ENCODE measurements around the gene DLG2. TPM values are rescaled to one million over a fixed set of nuclear protein-coding genes. Genes with fewer than 3 reads are reported as not detected.

Gene DLG2
- total RNA-seq, 1 experiment from 2014 or later: 17.5 TPM

- Mint-ChIP-seq H3K36me3 (peaks cover 4% of the 10 kb centered on the region; the same call in 1 of the 2 replicates), H3K9me3 (peaks cover 7% of the 10 kb centered on the region), H3K27me3 (ENCODE audit: low read depth) (peaks cover 7% of the 10 kb centered on the region; the same call in 1 of the 2 replicates), H3K4me1 (no peaks in the 10 kb centered on the region), H3K27ac (no peak overlapping the region), H3K4me3 (no peak overlapping the region)
- DNase-seq (ENCODE audit: low spot score) (no peak), ATAC-seq (no peak)
- TF ChIP-seq NR3C1 (CRISPR knock-in tag; conservative IDR thresholded peaks at IDR 0.05; ENCODE audit: low read depth) (no peak), OVOL2 (CRISPR knock-in tag; IDR thresholded peaks at IDR 0.05; ENCODE audit: borderline replicate concordance) (no peak), ETV6 (CRISPR knock-in tag; IDR thresholded peaks at IDR 0.05) (no peak), CBFB (CRISPR knock-in tag; IDR thresholded peaks at IDR 0.05; ENCODE audit: low read depth) (no peak), NFE2L1 (CRISPR knock-in tag; IDR thresholded peaks at IDR 0.05) (no peak), USF1 (CRISPR knock-in tag; IDR thresholded peaks at IDR 0.05) (no peak), FOXK1 (CRISPR knock-in tag; IDR thresholded peaks at IDR 0.05) (no peak), FOXJ3 (CRISPR knock-in tag; IDR thresholded peaks at IDR 0.05; ENCODE audit: borderline replicate concordance) (no peak), ZNF396 (CRISPR knock-in tag; IDR thresholded peaks at IDR 0.05; ENCODE audit: borderline replicate concordance) (no peak), ELF4 (CRISPR knock-in tag; IDR thresholded peaks at IDR 0.05; ENCODE audit: low read depth) (no peak), ZNF423 (CRISPR knock-in tag; IDR thresholded peaks at IDR 0.05) (no peak), ATF6 (CRISPR knock-in tag; IDR thresholded peaks at IDR 0.05) (no peak), ESRRA (CRISPR knock-in tag; IDR thresholded peaks at IDR 0.05; ENCODE audit: borderline replicate concordance) (no peak)
- ChIA-PET POLR2A (no interaction called here), CTCF (no interaction called here)
Measured at GRCh38 chr11:83449338-83449913, 2177.7 kb downstream of the DLG2 start.

- Mint-ChIP-seq H3K27ac (no peak overlapping the region), H3K4me3 (no peak overlapping the region)
- POLR2A ChIA-PET: no interaction called here
- TF ChIP-seq FOXJ3 (CRISPR knock-in tag; IDR thresholded peaks at IDR 0.05; ENCODE audit: borderline replicate concordance) (no peak), GRHL2 (CRISPR knock-in tag; IDR thresholded peaks at IDR 0.05; ENCODE audit: insufficient replicate concordance, severe bottlenecking) (no peak), NR3C1 (CRISPR knock-in tag; conservative IDR thresholded peaks at IDR 0.05; ENCODE audit: low read depth) (no peak), RELA (CRISPR knock-in tag; IDR thresholded peaks at IDR 0.05; ENCODE audit: borderline replicate concordance) (no peak), MYBL2 (CRISPR knock-in tag; IDR thresholded peaks at IDR 0.05) (no peak), ZNF532 (CRISPR knock-in tag; IDR thresholded peaks at IDR 0.05; ENCODE audit: borderline replicate concordance) (no peak), PREB (CRISPR knock-in tag; IDR thresholded peaks at IDR 0.05; ENCODE audit: borderline replicate concordance) (no peak), CTCF (IDR thresholded peaks at IDR 0.05) (no peak), ARID4B (CRISPR knock-in tag; IDR thresholded peaks at IDR 0.05; ENCODE audit: borderline replicate concordance) (no peak)
Measured at GRCh38 chr11:83448686-83449085, 2178.5 kb downstream of the DLG2 start.

More at GRCh38 chr11:83448686-83449085, 2178.5 kb downstream of the DLG2 start:
- H3K4me1 Mint-ChIP-seq: no peaks in the 10 kb centered on the region
- CTCF ChIA-PET: no interaction called here
- ATAC-seq (no peak), DNase-seq (ENCODE audit: low spot score) (no peak)
- H3K9me3 Mint-ChIP-seq: peaks cover 7% of the 10 kb centered on the region
- peaks cover 4% of the 10 kb centered on the region; the same call in 1 of the 2 replicates for H3K36me3 Mint-ChIP-seq
- H3K27me3 Mint-ChIP-seq (ENCODE audit: low read depth): peaks cover 7% of the 10 kb centered on the region; the same call in 1 of the 2 replicates

All from WTC11 (cell line).